ENCODE results near the gene PFDN1.
"Not testable (repeated sequence)": the region's sequence is repeated elsewhere in the genome, so short reads cannot be mapped to it uniquely, and the experiment has no call there.

Gene PFDN1

DNA sequence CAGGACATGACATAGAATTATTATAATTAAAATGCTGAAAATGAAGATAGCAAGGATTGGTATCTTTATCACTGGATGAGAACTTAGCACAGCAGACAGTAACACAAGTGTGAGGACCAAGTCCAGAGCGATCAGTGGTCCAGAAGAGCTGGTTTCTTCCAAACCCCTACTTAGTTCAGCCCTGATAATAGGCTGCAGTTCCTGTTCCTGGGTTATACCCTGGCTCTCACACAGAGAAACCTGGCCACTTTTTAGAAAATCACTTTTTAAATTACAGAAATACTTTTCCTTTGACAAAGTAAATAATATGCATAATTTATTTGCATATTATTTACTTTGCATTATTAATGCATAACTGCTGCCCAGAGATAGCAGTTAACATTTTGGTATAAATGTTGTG, 87.6 kb downstream of the PFDN1 start:
- H3K36me3 ChIP-seq = no peaks in the 10 kb centered on the region
- peaks cover 17% of the 10 kb centered on the region; the same call in 1 of the 2 replicates for H4K20me1 ChIP-seq
- no peak overlapping the region for H3K9ac ChIP-seq
- peak overlapping the region; percentile 57 for H3K4me2 ChIP-seq
- TF ChIP-seq Cebpa-rat (IDR thresholded peaks at IDR 0.05) = no peak
- peaks cover 29% of the 10 kb centered on the region for H3K4me1 ChIP-seq
- H3K27ac ChIP-seq = no peak overlapping the region
- no peak overlapping the region for H3K4me3 ChIP-seq
- H3K27me3 ChIP-seq = no peaks in the 10 kb centered on the region
- H3K9me3 ChIP-seq = no peaks in the 10 kb centered on the region

DNA sequence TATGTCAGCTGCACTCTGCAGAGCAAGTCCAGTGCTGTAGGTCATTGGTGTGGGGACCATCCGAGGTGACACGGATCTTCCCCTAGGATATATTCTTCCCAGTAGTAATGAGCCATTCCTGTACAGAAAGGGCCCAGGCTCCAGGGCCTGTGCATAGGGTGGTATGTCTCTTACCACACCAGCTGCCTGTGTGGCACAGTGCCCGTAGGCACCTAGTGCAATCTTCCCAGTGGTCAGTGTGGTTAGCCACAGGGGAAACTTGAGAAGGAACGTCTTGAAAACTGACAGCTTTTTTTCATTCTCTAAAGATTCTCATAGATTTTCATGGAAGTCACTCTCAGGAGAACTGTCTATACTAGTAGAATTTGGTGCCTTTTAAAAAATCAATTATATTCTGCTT, 88.1 kb downstream of the PFDN1 start:
- Histone ChIP-seq H3K27me3 (no peaks in the 10 kb centered on the region), H3K4me3 (no peak overlapping the region), H3K9ac (no peak overlapping the region), H3K27ac (no peak overlapping the region), H4K20me1 (peaks cover 17% of the 10 kb centered on the region; the same call in 1 of the 2 replicates), H3K36me3 (no peaks in the 10 kb centered on the region), H3K4me2 (peak overlapping the region; percentile 57), H3K4me1 (peaks cover 24% of the 10 kb centered on the region), H3K9me3 (no peaks in the 10 kb centered on the region)
- 0 out of 2 replicates have a peak, but pooled peaks have one; percentile 33 for TF ChIP-seq Cebpa-rat (IDR thresholded peaks at IDR 0.05)

DNA sequence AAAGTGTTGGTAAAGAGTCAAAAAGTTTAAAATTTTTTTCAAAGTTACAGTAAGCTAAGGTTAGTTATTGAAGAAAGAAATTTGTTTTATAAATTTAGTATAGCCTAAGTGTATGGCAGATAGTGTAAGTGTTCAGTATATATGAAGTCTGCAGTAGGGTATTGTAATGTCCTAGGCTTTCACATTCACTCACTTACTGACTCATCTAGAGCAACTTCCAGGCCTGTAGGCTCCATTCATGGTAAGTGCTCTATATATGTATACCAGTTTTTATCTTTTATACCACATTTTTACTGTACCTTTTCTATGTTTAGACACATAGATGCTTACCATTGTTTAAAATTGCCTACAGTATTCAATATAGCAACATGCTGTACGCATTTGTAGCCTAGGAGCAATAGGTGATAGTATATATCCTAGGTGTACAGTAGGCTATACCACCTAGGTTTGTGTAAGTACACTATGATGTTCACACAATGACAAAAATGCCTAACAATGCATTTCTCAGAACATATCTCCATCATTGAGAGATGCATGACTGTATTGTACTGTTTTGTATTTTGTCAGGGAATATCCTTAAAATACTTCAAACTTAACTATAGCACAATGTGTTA, 89.4 kb downstream of the PFDN1 start:
- Histone ChIP-seq H3K4me3 (no peak overlapping the region), H3K4me2 (no peak overlapping the region), H4K20me1 (peaks cover 17% of the 10 kb centered on the region; the same call in 1 of the 2 replicates), H3K4me1 (peaks cover 22% of the 10 kb centered on the region), H3K36me3 (no peaks in the 10 kb centered on the region), H3K9ac (no peak overlapping the region), H3K9me3 (no peaks in the 10 kb centered on the region), H3K27ac (no peak overlapping the region), H3K27me3 (no peaks in the 10 kb centered on the region)
- TF ChIP-seq Cebpa-rat (IDR thresholded peaks at IDR 0.05) = no peak

DNA sequence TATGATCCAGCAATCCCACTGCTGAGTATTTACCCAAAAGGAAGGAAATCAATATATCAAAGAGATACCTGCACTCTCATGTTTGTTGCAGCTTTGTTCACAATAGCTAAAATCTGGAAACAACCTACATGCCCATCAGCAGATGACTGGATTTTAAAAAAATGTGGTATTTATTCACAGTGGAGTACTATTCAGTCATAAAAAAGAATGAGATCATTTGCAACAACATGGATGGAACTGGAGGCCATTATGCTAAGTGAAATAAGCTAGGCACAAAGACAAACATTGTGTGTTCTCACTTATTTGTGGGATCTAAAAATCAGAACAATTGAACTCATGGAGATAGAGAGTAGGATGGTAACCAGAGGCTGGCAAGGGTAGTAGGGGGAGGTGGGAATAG, 94.8 kb downstream of the PFDN1 start:
- no peak overlapping the region for H3K4me2 ChIP-seq
- no peak for TF ChIP-seq Cebpa-rat (IDR thresholded peaks at IDR 0.05)
- H3K9me3 ChIP-seq = no peaks in the 10 kb centered on the region
- H4K20me1 ChIP-seq = no peaks in the 10 kb centered on the region
- H3K4me1 ChIP-seq = no peaks in the 10 kb centered on the region
- 0 out of 2 replicates have a peak, but pooled peaks cover 2% of the 10 kb centered on the region for H3K36me3 ChIP-seq
- H3K27me3 ChIP-seq = no peaks in the 10 kb centered on the region
- H3K4me3 ChIP-seq = no peak overlapping the region
- H3K9ac ChIP-seq = no peak overlapping the region
- H3K27ac ChIP-seq = no peak overlapping the region

DNA sequence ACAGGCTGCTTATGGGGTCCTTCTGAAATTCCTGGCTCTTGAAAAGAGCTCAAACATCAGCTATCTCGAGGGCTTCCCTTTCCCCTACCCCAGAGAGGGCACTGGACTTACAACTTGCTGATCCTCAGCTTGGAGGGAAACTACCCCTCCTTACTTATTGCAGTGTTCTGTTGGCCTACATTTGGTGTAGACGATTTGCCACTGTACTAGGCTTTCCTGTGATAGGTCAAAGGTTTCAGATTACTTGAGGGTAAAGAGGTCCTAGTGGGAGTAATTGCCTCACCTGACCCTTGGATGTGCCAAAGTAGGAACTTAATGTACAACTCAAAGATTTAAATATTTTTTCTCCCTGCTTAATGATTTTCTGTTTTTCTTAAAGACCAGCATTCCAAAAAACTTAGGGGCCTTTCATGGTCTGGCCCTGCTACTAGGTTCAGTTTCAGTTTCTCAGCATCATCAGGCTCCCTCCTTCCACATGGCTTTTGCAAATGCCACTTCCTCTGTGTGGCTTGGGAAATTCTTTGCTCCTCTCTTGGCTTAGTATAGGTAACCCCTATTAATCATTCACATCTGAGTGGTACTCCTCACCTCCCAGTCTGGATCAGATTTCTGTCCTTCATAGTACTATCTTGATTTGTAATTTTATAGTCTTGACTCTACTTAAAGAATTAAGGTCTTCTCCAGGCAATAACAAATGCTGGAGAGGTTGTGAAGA, 95.5 kb downstream of the PFDN1 start:
- Histone ChIP-seq H3K4me2 (no peak overlapping the region), H3K4me3 (no peak overlapping the region), H3K4me1 (no peaks in the 10 kb centered on the region), H3K9me3 (no peaks in the 10 kb centered on the region), H3K27me3 (no peaks in the 10 kb centered on the region), H3K36me3 (0 out of 2 replicates have a peak, but pooled peaks cover 2% of the 10 kb centered on the region), H4K20me1 (no peaks in the 10 kb centered on the region), H3K27ac (no peak overlapping the region), H3K9ac (no peak overlapping the region)
- TF ChIP-seq Cebpa-rat (IDR thresholded peaks at IDR 0.05) = no peak

DNA sequence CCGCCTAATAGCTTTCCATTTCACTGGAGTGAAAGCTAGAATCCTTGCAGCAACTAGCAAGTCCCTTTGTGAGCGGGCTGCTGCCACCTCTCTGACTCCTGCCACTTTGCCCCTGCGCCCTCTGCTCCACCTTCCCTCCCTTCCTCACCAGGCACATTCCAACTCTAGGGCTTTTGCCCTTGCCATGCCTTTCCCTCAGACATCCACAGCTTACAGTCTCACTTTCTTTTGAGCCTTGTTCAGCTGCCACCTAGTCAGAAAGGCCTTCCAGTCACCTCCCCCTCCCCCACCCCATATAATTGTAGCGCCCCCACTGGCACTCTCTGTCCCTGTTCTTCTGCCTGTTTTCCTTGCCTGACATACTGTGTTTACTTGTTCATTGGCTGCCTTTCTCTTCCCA, 96.9 kb downstream of the PFDN1 start:
- H3K4me1 ChIP-seq = no peaks in the 10 kb centered on the region
- no peaks in the 10 kb centered on the region for H3K27me3 ChIP-seq
- H3K9ac ChIP-seq = no peak overlapping the region
- no peak overlapping the region for H3K27ac ChIP-seq
- no peaks in the 10 kb centered on the region for H4K20me1 ChIP-seq
- H3K4me3 ChIP-seq = no peak overlapping the region
- no peak overlapping the region for H3K4me2 ChIP-seq
- 0 out of 2 replicates have a peak, but pooled peaks cover 2% of the 10 kb centered on the region for H3K36me3 ChIP-seq
- no peaks in the 10 kb centered on the region for H3K9me3 ChIP-seq
- no peak for TF ChIP-seq Cebpa-rat (IDR thresholded peaks at IDR 0.05)

DNA sequence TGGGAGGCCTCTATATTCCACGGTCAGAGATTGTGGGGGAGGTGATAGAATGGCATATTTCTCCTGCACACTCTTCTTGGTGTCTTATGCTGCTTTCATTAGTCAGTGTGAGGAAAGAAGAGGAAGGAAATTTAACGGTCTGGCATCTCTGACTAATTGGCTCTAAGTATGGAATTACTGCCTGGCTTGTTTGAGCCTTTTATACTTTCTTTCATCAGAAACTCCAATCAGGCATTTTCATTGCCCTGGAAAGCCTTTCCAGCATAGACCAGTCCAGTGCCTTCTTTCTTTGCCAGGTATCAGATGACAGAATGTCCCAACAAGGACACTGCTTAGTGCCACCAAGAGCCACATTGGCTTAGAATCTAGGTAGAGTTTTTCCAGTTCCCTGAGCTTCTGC, 97.7 kb downstream of the PFDN1 start:
- no peaks in the 10 kb centered on the region for H3K27me3 ChIP-seq
- no peak overlapping the region for H3K27ac ChIP-seq
- no peaks in the 10 kb centered on the region for H3K9me3 ChIP-seq
- no peaks in the 10 kb centered on the region for H3K4me1 ChIP-seq
- H3K36me3 ChIP-seq = 0 out of 2 replicates have a peak, but pooled peaks cover 2% of the 10 kb centered on the region
- H3K9ac ChIP-seq = no peak overlapping the region
- TF ChIP-seq Cebpa-rat (IDR thresholded peaks at IDR 0.05) = no peak
- H4K20me1 ChIP-seq = no peaks in the 10 kb centered on the region
- H3K4me2 ChIP-seq = no peak overlapping the region
- no peak overlapping the region for H3K4me3 ChIP-seq

DNA sequence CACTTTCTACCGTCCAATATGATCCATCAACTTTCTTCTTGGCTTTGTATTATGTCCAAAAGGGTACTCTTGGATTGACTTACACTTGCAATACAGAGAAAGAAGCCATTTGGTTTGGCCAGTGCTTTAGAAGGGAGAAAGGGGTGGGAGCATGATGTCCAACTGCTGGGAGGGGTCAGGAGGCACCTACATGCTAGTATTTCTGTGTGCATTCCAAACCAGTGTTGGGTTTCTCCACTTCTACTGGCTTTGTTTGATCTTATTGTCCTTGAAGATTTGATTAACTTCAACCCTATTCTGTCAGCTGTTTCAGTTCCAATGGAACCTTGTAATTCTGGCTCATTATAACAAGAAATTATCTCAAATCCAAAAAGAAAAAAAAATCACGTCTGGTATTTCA, 100.3 kb downstream of the PFDN1 start:
- no peak overlapping the region for H3K27ac ChIP-seq
- no peak overlapping the region for H3K4me3 ChIP-seq
- H4K20me1 ChIP-seq = no peaks in the 10 kb centered on the region
- no peak overlapping the region for H3K9ac ChIP-seq
- TF ChIP-seq Cebpa-rat (IDR thresholded peaks at IDR 0.05) = no peak
- no peak overlapping the region for H3K4me2 ChIP-seq
- H3K9me3 ChIP-seq = no peaks in the 10 kb centered on the region
- H3K27me3 ChIP-seq = no peaks in the 10 kb centered on the region
- no peaks in the 10 kb centered on the region for H3K4me1 ChIP-seq
- H3K36me3 ChIP-seq = 0 out of 2 replicates have a peak, but pooled peaks cover 2% of the 10 kb centered on the region

DNA sequence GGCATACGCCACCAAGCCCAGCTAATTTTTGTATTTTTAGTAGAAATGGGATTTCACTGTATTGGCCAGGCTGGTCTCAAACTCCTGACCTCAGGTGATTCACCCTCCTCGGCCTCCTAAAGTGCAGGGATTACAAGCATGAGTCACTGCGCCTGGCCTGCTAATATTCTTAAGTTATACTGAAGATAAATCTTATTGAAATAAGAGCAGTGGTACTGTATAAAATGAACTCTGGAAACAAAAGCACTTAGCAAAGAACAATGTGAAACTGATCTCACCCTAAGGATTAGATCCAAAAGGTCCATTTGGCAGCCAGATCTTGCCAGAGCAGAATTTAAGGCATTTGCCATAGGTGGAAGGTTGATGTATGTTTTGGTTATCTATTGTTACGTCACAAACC, 100.8 kb downstream of the PFDN1 start:
- Histone ChIP-seq H3K4me2 (no peak overlapping the region), H3K27ac (no peak overlapping the region), H3K4me3 (no peak overlapping the region), H3K9ac (no peak overlapping the region), H3K4me1 (no peaks in the 10 kb centered on the region), H3K36me3 (0 out of 2 replicates have a peak, but pooled peaks cover 2% of the 10 kb centered on the region), H3K27me3 (no peaks in the 10 kb centered on the region), H4K20me1 (no peaks in the 10 kb centered on the region), H3K9me3 (no peaks in the 10 kb centered on the region)
- no peak for TF ChIP-seq Cebpa-rat (IDR thresholded peaks at IDR 0.05)

DNA sequence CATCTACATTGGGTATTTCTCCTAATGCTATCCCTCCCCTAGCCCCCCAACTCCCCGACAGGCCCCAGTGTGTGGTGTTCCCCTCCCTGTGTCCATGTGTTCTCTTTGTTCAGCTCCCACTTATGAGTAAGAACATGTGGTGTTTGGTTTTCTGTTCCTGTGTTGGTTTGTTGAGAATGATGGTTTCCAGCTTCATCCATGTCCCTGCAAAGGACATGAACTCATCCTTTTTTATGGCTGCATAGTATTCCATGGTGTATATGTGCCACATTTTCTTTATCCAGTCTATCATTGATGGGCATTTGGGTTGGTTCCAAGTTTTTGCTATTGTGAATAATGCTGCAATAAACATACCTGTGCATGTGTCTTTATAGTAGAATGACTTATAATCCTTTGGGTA, 104.0 kb downstream of the PFDN1 start:
- not testable (repeated sequence) for H3K4me1 ChIP-seq, H3K36me3 ChIP-seq, H3K4me3 ChIP-seq, H3K9me3 ChIP-seq, H4K20me1 ChIP-seq, H3K9ac ChIP-seq, H3K27ac ChIP-seq, H3K4me2 ChIP-seq, H3K27me3 ChIP-seq

Data from BLaER1 (cell line).